Right lobe of liver (tissue), 6 donors: ENCODE measurements around the gene TP53I11. TPM values are rescaled to one million over a fixed set of nuclear protein-coding genes. Genes with fewer than 3 reads are reported as not detected.

Source experiments
- ATAC-seq, 4 donors: fragments of 200-7000 bp; cut with Tn5 transposase; one replicate each; pipeline ENCODE4 v1.9.1; 2020; ENCODE audit warnings: mild to moderate bottlenecking in 4 of 4, moderate library complexity in 4 of 4
- DNase-seq, 3 donors: peaks; one replicate each; pipeline ENCODE4 v3.0.0-alpha.2; 2020
- H3K27ac ChIP-seq, 3 donors: fragments of 200-600 bp; one replicate each; pipeline ENCODE4 v1.8.0; 2022
- H3K27me3 ChIP-seq, 2 donors: fragments of 200-600 bp; one replicate each; pipeline ENCODE4 v1.8.0; 2022
- H3K36me3 ChIP-seq, 4 donors: fragments of 200-600 bp; sonication (generic) in 1 of 4; one replicate each; pipeline versions ENCODE4 v1.5.1 to v1.8.0; 2017 to 2022; ENCODE audit warnings: control low read depth in 1 of 4
- H3K4me1 ChIP-seq, 4 donors: fragments of 200-600 bp; sonication (generic) in 1 of 4; one replicate each; pipeline versions ENCODE4 v1.5.1 to v1.8.0; 2017 to 2022; ENCODE audit warnings: control low read depth in 1 of 4
- H3K4me3 ChIP-seq, 3 donors: fragments of 200-600 bp; one replicate each; pipeline ENCODE4 v1.8.0; 2022
- H3K9me3 ChIP-seq, 4 donors: fragments of 200-600 bp; sonication (generic) in 1 of 4; one replicate each; pipeline versions ENCODE4 v1.5.1 to v1.8.0; 2017 to 2022; ENCODE audit warnings: control low read depth in 1 of 4
- POLR2A ChIP-seq: fragments of 450-650 bp; IDR thresholded peaks from one replicate; pipeline ENCODE4 v1.6.1; 2017; ENCODE audit warnings: antibody characterized with exemption, mild to moderate bottlenecking
- WGBS: methylation state at CpG from one replicate; pipeline ENCODE4 v1.1.6; 2018; ENCODE audit warnings: low coverage, low lambda C conversion rate; ENCODE audit not compliant: insufficient coverage; ENCODE audit errors: missing lambda C conversion rate; 5-methylcytosine and 5-hydroxymethylcytosine counted together
- intact Hi-C, 2 donors: fragments of 100-400 bp; cut with DNase I; formaldehyde crosslinking; loops; one replicate each; pipeline versions ENCODE4 v1.11.2 to v1.14.1; 2022
- total RNA-seq, 6 experiments: library from RNA; depleted of rRNA in 2 of 6; stranded (reverse); fragments of >200 nt in 2 of 6; fragmentation: NEBNext Ultra II Directional in 3 of 6; extraction: Animal tissue kit (Norgen Biotek cat#: 25700) in 3 of 6; gene quantifications; one replicate each; pipeline versions ENCODE4 v1.1.0 to v1.2.4, GENCODE V29; 2016 to 2023
- TF ChIP-seq, protein P1 (sequence below), 4 donors: fragments of 200-600 bp in 3 of 4; fragments of 450-650 bp in 1 of 4; IDR thresholded peaks; one replicate each; pipeline versions ENCODE4 v1.5.1 to v1.8.0; 2016 to 2022; ENCODE audit warnings: antibody characterized with exemption in 4 of 4, mild to moderate bottlenecking in 2 of 4
- donor health status: DM: no; HTN: yes; CAD: no.
- donor health status: DM: no; HTN: no; CAD: no.
- donor health status: DM: no; HTN: no; CAD: no.
- donor health status: DM: no; HTN: yes; CAD: no.
- donor health status: DM: no; HTN: yes; CAD: no.

TP53I11 gene
- total RNA-seq, 6 experiments from 2014 or later = 5.7 to 22.1 (median 12.2) TPM

DNA sequence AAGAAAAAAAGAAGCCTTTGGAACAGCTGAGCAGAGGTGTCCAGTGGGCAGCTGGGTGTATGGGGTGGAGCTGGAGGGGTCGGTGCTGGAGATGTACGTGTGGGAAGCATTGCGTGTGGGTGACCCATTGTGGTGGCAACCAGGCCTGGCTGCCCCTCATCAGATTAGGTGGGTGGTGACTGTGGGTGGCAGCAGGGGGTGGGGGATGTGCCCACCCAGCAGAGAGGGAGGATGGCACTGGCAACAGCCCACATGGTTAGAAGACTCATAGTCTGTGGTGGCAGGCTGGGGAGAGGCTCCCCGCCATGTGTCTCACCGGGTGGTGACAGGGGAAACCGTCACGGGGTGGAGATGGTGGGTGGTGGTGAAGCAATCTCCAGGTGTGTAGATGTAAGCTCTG is 27.6 kb downstream of the TP53I11 start:
- DNase-seq = no peak
- ATAC-seq = no peak
- Histone ChIP-seq H3K27me3 (no peaks in the 10 kb centered on the region), H3K4me3 (no peak overlapping the region), H3K36me3 (no peaks in the 10 kb centered on the region), H3K4me1 (no peaks in the 10 kb centered on the region), H3K27ac (no peak overlapping the region), H3K9me3 (no peaks in the 10 kb centered on the region)
- intact Hi-C loops = loop anchor here in 1 of 2 donors (10.0 kb wide), 1 partner anchor 368 kb away; no protein-coding TSS in a partner anchor
- WGBS = 87% methylated on average over 2 of the region's 7 CpGs
- TF ChIP-seq POLR2A = no peak
- TF ChIP-seq, protein P1, sequence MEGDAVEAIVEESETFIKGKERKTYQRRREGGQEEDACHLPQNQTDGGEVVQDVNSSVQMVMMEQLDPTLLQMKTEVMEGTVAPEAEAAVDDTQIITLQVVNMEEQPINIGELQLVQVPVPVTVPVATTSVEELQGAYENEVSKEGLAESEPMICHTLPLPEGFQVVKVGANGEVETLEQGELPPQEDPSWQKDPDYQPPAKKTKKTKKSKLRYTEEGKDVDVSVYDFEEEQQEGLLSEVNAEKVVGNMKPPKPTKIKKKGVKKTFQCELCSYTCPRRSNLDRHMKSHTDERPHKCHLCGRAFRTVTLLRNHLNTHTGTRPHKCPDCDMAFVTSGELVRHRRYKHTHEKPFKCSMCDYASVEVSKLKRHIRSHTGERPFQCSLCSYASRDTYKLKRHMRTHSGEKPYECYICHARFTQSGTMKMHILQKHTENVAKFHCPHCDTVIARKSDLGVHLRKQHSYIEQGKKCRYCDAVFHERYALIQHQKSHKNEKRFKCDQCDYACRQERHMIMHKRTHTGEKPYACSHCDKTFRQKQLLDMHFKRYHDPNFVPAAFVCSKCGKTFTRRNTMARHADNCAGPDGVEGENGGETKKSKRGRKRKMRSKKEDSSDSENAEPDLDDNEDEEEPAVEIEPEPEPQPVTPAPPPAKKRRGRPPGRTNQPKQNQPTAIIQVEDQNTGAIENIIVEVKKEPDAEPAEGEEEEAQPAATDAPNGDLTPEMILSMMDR (IDR thresholded peaks at IDR 0.05) = no peak

DNA sequence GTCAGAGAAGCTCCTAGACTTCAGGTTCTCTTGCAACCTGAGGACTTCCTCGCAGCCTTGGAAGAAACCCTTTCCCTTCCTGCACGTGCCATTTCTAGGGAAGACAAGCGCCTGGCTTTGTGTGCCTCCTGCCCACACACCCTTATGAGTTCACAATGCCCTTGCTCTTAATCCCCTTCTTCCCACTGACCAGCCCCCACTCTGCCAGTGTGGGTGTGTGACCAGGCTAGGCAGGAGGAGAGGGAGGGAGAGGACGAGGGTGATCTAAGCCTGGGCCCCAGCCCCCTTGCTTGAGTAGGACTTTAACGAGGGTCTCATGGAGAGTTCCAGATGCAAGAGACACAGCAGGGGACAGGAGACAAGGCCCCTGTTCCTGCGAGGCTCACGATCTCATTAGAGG is 30.2 kb downstream of the TP53I11 start:
- Histone ChIP-seq H3K27me3 (no peaks in the 10 kb centered on the region), H3K4me3 (no peak overlapping the region), H3K27ac (no peak overlapping the region), H3K4me1 (no peaks in the 10 kb centered on the region), H3K36me3 (no peaks in the 10 kb centered on the region), H3K9me3 (no peaks in the 10 kb centered on the region)
- DNase-seq (no peak), ATAC-seq (no peak)
- WGBS = 67% methylated on average over 4 of the region's 7 CpGs
- TF ChIP-seq, protein P1 (IDR thresholded peaks at IDR 0.05) = no peak
- TF ChIP-seq POLR2A = no peak
- intact Hi-C loops = loop anchor here in 1 of 2 donors (10.0 kb wide), 1 partner anchor 366 kb away; no protein-coding TSS in a partner anchor

DNA sequence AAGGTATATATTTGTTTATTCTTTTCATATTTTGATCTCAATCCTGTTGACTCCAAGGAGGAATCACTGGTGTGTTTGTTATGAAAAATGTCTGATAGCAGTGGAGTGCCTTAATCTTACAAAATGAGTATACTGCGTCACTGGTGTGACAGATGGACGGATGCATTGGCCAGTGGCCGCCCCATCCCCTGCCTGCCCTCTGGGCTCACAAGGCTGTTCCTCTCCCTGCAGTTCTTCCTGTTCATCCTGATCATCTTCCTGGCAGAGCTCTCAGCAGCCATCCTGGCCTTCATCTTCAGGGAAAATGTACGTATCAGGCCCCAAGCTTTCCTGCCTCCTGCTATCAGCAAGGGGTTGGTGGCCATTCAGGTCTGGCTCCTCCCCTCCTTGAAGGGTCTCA is 32.9 kb downstream of the TP53I11 start:
- ATAC-seq (no peak), DNase-seq (no peak)
- H3K4me3 ChIP-seq = no peak overlapping the region
- 100% methylated on average over 1 of the region's 4 CpGs for WGBS
- no peak overlapping the region for H3K27ac ChIP-seq
- TF ChIP-seq, protein P1 (IDR thresholded peaks at IDR 0.05) = no peak
- TF ChIP-seq POLR2A = no peak
- H3K27me3 ChIP-seq = no peaks in the 10 kb centered on the region
- H3K36me3 ChIP-seq = no peaks in the 10 kb centered on the region
- H3K4me1 ChIP-seq = peaks cover 0 to 8% (median 0%) of the 10 kb centered on the region in 4 donors
- H3K9me3 ChIP-seq = no peaks in the 10 kb centered on the region
- intact Hi-C loops = loop anchor here (10.0 kb wide), 2 partner anchors 193 to 293 kb away; partner anchors contain the start of gene TSPAN18 (in 1 of the 2)

DNA sequence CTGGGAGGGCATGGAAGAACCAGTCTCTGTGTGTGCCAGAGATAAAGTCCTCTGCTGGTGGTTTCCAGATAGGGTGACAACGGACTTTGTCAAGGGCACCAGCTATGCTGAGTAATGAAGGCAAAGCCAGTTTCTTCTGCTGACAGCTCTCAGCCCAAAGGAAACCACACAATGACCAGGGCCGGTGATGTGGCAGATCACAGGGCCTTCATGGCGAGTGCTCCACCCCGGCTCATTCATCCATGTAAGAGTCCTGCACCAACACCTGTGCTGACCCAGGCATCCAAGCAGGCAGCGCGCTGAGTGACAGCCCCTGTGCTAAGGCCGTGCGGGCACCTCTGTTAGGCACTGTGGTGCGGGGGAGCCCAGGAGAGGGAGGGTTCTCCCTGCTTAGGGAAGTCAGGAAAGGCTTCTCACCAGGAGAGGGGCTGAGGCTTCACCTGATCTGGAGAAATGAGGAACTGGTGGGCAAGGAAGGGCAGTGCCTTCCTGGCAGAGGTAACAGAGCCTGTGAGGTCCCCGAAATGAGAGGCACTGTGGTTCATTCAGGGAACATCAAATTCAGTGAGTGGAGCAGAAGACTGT is 33.8 kb downstream of the TP53I11 start:
- H3K4me1 ChIP-seq = peaks cover 0 to 15% (median 0%) of the 10 kb centered on the region in 4 donors
- ATAC-seq (peak in 2 of 4 donors; percentile 11 to 29), DNase-seq (no peak)
- no peak for TF ChIP-seq POLR2A
- TF ChIP-seq, protein P1 (IDR thresholded peaks at IDR 0.05) = no peak
- no peaks in the 10 kb centered on the region for H3K27me3 ChIP-seq
- H3K27ac ChIP-seq = no peak overlapping the region
- no peaks in the 10 kb centered on the region for H3K36me3 ChIP-seq
- H3K9me3 ChIP-seq = no peaks in the 10 kb centered on the region
- H3K4me3 ChIP-seq = no peak overlapping the region
- intact Hi-C loops = loop anchor here (10.0 kb wide), 2 partner anchors 192 to 292 kb away; partner anchors contain the start of gene TSPAN18 (in 1 of the 2)
- 40% methylated on average over 5 of the region's 10 CpGs for WGBS
